ENCODE results near the gene ZNF484. TPM values are rescaled to one million over a fixed set of nuclear protein-coding genes. Genes with fewer than 3 reads are reported as not detected.
"Not testable (repeated sequence)": the region's sequence is repeated elsewhere in the genome, so short reads cannot be mapped to it uniquely, and the experiment has no call there.

The ZNF484 gene
- 10.6 and 19.0 TPM in 2 replicates for total RNA-seq (2014; rRNA removed; shearing (Covaris generic))

DNA sequence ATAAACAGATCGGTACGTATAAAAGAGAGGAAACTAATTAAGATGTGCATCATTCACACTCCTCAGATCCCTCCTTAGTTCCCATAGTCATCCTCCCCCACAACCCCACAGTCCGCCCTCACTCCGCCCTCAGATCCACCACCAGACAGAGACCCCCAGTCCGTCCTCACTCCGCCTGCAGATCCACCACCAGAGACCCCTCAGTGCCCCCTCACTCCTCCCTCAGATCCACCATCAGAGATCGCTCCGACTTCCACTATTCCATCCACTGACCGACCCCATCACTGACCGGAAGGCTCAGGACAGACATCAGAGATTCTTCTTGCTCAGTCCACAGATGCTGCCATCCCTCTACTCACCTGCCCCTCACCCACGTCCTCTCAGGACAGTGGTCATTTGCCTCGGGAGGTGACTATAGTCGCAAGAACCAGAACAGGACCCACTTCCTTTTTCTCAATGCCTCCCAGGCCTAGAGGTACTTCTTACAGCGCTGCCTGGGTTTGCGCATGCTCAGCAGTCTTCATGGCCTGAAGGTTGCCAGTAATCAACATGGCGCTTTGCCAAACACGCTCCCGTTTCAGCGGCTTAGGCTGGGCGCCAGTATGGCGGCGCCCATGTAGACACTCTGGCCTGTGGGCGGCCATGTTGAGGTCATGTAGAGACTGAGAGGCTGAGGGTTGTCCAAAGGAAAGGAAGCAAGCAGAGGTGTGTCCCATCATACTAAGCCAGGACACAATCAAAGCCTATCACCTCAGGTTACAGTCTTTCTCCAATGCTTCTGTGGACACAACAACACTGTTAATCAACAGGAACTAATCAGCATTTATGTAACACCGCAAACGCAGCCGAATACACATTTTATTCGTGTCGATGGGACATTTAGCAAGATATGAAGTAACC, at the start of gene ZNF484:
Gene ZNF484, minus strand, starts transcription at position 508 of the 900 bp plus-strand sequence. CDS start 3,009 bp downstream, outside the sequence.
- no peaks in the 10 kb centered on the region for H3K27me3 ChIP-seq (ENCODE audit: control insufficient read depth, insufficient read depth, low read length)
- DNase-seq, result peak; percentile 79
- H3K4me3 ChIP-seq (ENCODE audit: insufficient read depth, low read depth, low read length), result peak within 1 kb of the TSS; percentile 61
- no peaks in the 10 kb centered on the region; the same call in 1 of the 2 replicates for H3K36me3 ChIP-seq (replicated peaks; ENCODE audit: control insufficient read depth, insufficient read depth, low read length)

GRCh38 chr9:92920437-92920836, 42.6 kb upstream of the ZNF484 start:
- H3K4me3 ChIP-seq (ENCODE audit: insufficient read depth, low read depth, low read length), result no peak overlapping the region
- no peak for DNase-seq
- no peaks in the 10 kb centered on the region for H3K36me3 ChIP-seq (replicated peaks; ENCODE audit: control insufficient read depth, insufficient read depth, low read length)
- H3K27me3 ChIP-seq (ENCODE audit: control insufficient read depth, insufficient read depth, low read length), result no peaks in the 10 kb centered on the region

DNA sequence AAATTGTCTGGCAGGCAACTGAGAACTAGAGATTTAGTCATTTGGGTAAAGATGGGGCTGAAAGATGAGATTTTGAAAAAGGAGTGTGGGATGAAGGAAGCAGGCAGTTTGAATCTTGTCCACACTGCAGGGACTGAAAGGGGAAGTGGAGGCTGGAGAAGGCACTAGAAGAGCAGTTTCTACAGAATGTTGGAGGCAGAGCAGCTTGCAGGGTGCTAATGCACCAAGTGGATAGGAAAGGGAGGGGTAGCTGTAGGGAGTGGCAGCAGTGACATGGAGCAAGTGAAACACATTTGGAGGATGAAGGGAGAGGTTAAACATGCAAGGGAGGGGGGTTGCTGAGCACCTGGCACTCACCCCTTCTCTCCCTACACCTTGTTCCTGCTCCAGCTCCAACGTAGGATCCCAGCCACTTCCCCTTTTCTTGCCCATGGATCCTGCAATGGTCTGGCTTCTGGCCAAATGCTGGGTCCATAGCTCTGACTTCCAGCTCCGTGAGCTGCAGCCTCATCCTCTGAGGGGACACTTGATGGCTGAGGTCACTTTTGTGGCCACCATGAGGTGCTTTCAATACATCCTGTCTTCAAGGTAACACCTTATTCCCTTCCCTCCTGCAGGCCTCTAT, 39.5 kb upstream of the ZNF484 start:
- H3K27me3 ChIP-seq (ENCODE audit: control insufficient read depth, insufficient read depth, low read length), result no peaks in the 10 kb centered on the region; the same call in 1 of the 2 replicates
- DNase-seq, result no peak
- H3K36me3 ChIP-seq (replicated peaks; ENCODE audit: control insufficient read depth, insufficient read depth, low read length), result no peaks in the 10 kb centered on the region
- H3K4me3 ChIP-seq (ENCODE audit: insufficient read depth, low read depth, low read length), result no peak overlapping the region

DNA sequence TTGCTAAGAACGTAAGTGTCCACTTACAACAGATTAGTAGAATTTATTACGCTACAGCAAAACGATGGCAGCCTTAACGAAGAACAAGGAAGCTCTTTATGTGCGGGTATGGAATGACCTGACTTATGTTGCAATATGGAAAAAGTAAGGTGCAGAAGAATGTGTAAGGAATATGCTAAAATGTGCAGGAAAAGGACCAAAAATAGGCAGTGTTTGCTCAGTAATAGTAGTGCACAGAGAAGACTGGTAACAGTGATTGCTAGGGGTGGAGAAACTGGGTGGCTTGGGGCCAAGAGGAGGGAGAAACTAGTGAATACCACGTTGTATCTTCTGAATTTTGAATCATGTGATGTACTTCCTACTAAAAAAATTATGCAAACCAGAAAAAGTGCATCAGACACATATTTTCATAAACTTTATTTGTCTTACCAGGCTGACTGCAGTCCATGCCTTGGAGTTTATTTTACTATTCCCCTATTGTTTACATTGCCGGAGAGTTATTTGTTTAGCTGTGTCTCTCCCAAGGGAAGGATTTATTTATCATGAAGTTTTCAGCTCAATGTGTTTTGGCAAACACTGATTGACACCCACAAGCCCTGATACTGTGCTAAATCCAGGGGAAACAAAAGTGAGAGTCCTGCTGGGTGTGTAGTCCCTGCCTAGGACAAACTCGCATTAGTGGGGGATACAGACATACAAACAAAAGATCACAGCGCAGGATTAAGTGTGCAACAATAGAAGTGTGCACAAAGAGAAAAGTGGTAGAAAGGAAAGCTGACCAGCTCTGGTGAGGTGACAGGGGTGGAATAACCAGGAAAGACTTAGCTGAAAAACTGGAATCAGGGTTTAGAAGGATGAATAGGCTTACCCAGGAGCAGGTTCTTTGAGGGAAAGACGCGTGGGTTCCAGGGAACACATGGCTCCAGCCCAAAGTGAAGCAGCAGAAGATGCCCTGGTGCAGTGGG, 34.0 kb upstream of the ZNF484 start:
- Histone ChIP-seq H3K36me3 (replicated peaks; ENCODE audit: control insufficient read depth, insufficient read depth, low read length) (no peaks in the 10 kb centered on the region), H3K4me3 (ENCODE audit: insufficient read depth, low read depth, low read length) (no peak overlapping the region), H3K27me3 (ENCODE audit: control insufficient read depth, insufficient read depth, low read length) (no peaks in the 10 kb centered on the region; the same call in 1 of the 2 replicates)
- no peak for DNase-seq

DNA sequence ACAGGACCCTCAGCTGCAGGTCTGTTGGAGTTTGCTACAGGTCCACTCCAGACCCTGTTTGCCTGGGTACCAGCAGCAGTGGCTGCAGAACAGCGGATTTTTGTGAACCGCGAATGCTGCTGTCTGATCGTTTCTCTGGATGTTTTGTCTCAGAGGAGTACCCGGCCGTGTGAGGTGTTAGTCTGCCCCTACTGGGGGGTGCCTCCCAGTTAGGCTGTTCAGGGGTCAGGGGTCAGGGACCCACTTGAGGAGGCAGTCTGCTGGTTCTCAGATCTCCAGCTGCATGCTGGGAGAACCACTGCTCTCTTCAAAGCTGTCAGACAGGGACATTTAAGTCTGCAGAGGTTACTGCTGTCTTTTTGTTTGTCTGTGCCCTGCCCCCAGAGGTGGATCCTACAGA, 27.3 kb upstream of the ZNF484 start:
- not testable (repeated sequence) for DNase-seq; H3K27me3 ChIP-seq (ENCODE audit: control insufficient read depth, insufficient read depth, low read length); H3K4me3 ChIP-seq (ENCODE audit: insufficient read depth, low read depth, low read length); H3K36me3 ChIP-seq (replicated peaks; ENCODE audit: control insufficient read depth, insufficient read depth, low read length)

GRCh38 chr9:92897323-92897722, 19.5 kb upstream of the ZNF484 start:
- no peaks in the 10 kb centered on the region for H3K27me3 ChIP-seq (ENCODE audit: control insufficient read depth, insufficient read depth, low read length)
- DNase-seq, result no peak
- no peaks in the 10 kb centered on the region for H3K36me3 ChIP-seq (replicated peaks; ENCODE audit: control insufficient read depth, insufficient read depth, low read length)
- no peak overlapping the region for H3K4me3 ChIP-seq (ENCODE audit: insufficient read depth, low read depth, low read length)

DNA sequence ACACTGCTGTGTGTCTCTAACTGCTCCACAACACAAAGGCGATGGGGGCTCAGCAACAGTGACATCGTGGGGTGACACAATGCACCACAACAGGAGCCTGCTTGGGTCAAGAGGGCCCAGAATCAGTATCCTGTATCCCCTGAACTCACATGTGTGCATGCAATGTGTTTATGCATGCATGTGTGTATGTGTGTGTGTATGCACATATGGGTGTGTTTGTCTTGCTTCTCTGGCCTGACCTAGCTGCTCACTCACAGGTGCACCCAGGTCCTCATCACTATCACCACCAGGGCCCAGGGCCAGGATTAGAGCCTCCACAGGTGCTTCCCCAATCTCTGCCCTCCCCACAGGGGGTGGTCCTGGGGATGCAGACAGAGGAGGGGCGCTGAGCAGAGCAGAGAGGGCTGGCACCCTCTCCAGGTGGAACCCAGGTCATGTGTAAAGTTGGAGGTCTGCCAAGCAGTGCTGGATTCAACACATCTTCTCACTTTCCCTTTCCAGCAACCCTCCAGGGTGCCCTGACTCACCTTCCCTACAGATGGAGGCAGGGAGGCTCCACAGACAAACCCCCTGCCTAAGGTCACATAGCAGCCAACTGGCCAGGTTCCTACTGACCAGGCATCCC, 18.1 kb upstream of the ZNF484 start:
- no peak for DNase-seq
- H3K27me3 ChIP-seq (ENCODE audit: control insufficient read depth, insufficient read depth, low read length), result no peaks in the 10 kb centered on the region
- no peaks in the 10 kb centered on the region for H3K36me3 ChIP-seq (replicated peaks; ENCODE audit: control insufficient read depth, insufficient read depth, low read length)
- no peak overlapping the region for H3K4me3 ChIP-seq (ENCODE audit: insufficient read depth, low read depth, low read length)

- H3K27me3 ChIP-seq (ENCODE audit: control insufficient read depth, insufficient read depth, low read length), result no peaks in the 10 kb centered on the region
- H3K4me3 ChIP-seq (ENCODE audit: insufficient read depth, low read depth, low read length), result no peak overlapping the region
- no peak for DNase-seq
- H3K36me3 ChIP-seq (replicated peaks; ENCODE audit: control insufficient read depth, insufficient read depth, low read length), result no peaks in the 10 kb centered on the region
These were observed 17.0 kb upstream of the ZNF484 start for GRCh38 chr9:92894711-92895362.

- H3K36me3 ChIP-seq (replicated peaks; ENCODE audit: control insufficient read depth, insufficient read depth, low read length); H3K27me3 ChIP-seq (ENCODE audit: control insufficient read depth, insufficient read depth, low read length); H3K4me3 ChIP-seq (ENCODE audit: insufficient read depth, low read depth, low read length); DNase-seq: not testable (repeated sequence)
These were observed 16.2 kb upstream of the ZNF484 start for GRCh38 chr9:92893916-92894610.

DNA sequence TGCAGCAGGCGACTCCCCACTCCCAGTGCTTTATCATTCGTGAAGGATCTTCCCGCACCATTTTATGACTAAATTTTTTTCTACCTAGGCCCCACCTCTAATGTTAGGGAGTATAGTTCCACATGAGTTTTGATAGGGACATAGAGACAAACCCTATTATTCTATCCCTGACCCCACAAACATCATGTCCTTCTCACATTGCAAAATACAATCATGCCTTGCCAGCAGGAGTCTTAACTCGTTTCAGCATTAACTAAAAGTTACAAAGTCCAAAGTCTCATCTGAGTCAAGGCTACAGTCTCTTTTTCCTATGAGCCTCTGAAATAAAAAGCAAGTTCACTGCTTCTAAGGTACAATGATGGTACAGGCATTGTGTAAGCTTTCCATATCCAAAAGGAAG, 14.4 kb upstream of the ZNF484 start:
- H3K27me3 ChIP-seq (ENCODE audit: control insufficient read depth, insufficient read depth, low read length); DNase-seq; H3K4me3 ChIP-seq (ENCODE audit: insufficient read depth, low read depth, low read length); H3K36me3 ChIP-seq (replicated peaks; ENCODE audit: control insufficient read depth, insufficient read depth, low read length): not testable (repeated sequence)

GRCh38 chr9:92890761-92891160, 12.9 kb upstream of the ZNF484 start:
- DNase-seq, result no peak
- H3K36me3 ChIP-seq (replicated peaks; ENCODE audit: control insufficient read depth, insufficient read depth, low read length), result no peaks in the 10 kb centered on the region

DNA sequence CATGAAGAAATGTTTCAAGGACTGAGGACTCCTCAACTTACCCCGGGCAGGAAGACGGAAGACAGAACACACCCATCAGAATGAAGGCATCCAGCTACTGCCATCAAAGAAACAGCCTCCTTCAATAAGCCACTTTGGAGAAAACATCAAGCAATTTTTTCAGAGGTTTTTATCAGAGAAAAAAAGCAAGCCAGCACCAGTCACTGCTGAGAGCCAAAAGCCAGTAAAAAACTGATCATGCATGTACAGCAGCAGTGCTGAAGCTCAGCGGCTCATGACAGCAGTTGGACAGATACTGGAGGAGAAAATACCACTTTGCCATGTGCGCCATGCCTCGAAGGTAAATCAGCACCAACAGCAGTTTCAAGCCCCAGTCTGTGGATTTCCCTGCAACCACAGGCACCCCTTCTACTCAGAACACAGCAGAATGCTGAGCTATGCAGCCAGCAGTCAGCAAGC, 10.1 kb upstream of the ZNF484 start:
- H3K4me3 ChIP-seq (ENCODE audit: insufficient read depth, low read depth, low read length), result no peak overlapping the region

More at GRCh38 chr9:92890761-92891160, 12.9 kb upstream of the ZNF484 start:
- H3K27me3 ChIP-seq (ENCODE audit: control insufficient read depth, insufficient read depth, low read length), result peaks cover 2% of the 10 kb centered on the region; the same call in 1 of the 2 replicates
- H3K4me3 ChIP-seq (ENCODE audit: insufficient read depth, low read depth, low read length), result no peak overlapping the region

More for the DNA sequence above, 10.1 kb upstream of the ZNF484 start:
- DNase-seq, result no peak
- Histone ChIP-seq H3K36me3 (replicated peaks; ENCODE audit: control insufficient read depth, insufficient read depth, low read length) (no peaks in the 10 kb centered on the region), H3K27me3 (ENCODE audit: control insufficient read depth, insufficient read depth, low read length) (peaks cover 2% of the 10 kb centered on the region)

All from H7 (cell line).